HG03060 (cell line): Measurements from ENCODE around the gene FAM168A.

ENCODE experiments used
- ATAC-seq: cut with Tn5 transposase; IDR thresholded peaks from one replicate; pipeline ENCODE4 v1.9.1; 2021; ENCODE audit warnings: low read depth, moderate number of reproducible peaks; ENCODE audit not compliant: unreplicated experiment

Gene FAM168A

DNA sequence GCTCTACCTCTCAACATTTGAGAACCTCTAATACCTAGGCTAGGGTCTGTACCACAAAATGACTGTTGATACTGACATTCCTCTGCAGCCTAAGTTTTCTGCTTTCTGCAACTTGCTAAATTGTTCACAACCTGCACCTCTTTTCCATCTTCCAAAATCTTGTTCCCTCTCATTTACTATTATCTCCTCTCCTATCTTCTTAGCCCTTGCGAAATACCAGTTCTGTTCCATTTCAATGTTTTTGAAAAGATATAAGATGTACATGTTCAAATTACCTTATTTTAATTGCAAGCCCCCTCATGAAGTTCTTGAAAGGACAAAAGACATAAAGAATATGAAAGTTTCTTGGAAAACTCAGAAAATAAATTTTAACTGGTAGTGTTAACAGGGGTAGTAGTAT is 72.3 kb downstream of the FAM168A start:
- ATAC-seq, result no peak

DNA sequence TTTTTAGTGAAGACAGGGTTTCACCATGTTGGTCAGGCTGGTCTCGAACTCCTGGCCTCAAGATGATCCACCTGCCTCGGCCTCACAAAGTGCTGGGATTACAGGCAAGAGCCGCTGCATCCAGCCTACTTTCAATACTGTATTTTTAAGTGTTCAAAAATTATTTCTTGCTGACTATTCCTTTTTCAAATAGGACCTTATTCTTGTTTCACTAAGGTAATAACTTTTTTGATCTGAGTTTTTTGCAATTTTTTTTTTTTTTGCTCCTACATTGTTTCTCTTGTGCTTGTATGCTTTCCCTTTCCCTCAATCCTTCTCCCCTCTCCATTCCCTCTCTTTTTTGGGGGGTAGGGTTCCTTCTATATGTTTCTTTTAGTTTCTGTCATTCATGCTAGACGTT is 73.1 kb downstream of the FAM168A start:
- no peak for ATAC-seq

DNA sequence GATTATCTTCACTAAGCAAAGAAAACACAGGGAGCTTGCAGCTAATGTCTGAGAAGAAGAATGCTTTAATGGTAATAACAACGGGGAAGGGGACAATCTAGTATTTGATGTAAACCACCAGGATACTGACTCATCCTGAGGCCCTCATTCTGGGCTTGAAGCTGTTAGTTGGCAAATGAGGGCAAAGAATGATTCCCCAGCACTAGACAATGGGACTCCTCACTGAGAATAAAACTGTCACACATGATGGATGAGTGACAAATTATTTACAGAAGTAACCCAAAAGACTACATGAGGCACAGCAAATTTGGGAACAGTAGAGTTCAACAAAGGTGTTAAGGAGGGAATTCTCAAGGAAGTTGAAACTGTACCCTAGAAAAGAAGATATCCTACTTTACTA is 76.3 kb downstream of the FAM168A start:
- no peak for ATAC-seq

DNA sequence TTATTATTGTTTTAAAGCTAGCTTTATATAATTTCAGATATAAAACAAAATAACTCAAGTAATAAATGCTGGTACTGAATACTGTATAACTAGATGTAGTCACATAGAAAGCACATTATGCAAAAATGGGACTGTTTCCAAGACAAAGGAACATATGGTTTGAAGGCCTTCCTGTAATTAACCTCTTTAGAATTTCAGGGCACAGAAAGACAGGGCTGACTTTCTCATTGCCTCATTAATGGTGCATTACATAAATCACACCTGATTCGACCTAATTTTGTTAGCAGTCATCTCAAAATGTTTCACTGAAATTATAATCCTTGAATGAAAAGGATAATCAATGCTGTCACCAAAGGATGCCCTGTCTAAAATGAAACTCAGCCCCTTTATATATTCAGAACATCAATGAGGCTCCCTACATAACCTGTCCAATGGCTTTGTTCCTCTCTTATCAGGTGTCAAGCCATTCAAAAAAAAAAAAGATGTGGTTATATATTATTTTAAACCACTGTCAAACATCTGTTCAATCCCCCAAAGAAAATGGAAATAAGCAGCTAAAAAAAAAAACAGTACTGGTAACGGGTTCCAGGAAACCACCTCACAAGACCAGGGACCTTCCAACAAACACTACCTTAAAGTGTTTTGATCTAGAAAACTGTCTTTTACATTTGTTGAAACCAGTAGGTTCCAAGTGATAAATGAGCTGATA is 77.4 kb downstream of the FAM168A start:
- ATAC-seq, result no peak

DNA sequence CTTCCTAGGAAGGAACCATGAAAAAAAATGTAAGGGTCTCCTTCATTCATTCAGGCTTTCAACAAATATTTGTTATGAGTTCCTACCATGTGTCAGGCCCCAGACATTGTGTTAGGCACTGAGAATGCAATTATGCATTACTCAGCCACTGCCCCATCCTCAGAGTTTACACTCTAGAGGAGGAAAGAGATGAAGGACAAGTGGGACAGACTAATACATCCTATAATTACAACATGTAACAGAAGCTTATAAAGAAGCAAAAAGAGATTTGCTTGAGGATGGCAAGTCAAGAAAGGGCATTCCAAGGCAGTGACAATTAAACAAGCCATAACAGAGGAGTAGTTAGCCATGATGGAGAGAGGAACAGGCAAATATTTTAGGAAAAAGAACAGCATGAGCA is 78.6 kb downstream of the FAM168A start:
- ATAC-seq, result no peak

DNA sequence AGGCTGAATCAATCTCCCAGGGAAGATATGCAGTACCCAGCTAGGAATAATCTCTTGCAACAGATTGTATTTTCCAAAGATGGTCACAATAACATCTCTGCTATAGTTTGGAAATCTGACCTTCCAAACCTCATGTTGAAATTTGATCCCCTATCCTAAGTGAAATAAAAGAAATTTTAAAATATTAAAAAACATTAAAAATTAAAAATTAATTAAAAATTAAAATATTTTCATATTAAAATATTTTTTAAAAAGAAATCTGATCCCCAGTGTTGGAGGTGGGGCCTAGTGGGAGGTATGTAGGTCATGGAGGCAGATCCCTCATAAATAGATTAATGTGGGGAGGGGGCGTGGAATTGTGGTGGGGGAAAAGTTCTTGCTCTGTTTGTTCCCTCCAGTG is 79.7 kb downstream of the FAM168A start:
- ATAC-seq, result no peak

DNA sequence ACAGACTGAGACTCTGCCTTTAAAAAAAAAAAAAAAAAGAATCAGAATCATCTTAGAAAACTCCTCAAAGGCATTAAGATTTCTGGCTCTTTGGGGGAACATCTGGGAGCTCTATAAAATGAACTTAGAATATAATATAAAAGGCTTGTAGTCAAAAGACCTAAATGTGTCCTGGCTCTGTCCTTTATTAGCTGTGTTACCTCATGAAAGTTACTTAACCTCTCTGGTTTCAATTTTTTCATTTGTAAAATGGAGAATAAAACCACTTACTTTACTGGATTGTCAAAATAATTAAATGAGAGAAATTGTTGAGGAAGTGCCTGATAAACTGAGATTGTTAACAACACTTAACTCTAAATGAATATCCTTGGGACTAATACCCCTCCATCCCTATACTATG is 81.8 kb downstream of the FAM168A start:
- no peak for ATAC-seq

DNA sequence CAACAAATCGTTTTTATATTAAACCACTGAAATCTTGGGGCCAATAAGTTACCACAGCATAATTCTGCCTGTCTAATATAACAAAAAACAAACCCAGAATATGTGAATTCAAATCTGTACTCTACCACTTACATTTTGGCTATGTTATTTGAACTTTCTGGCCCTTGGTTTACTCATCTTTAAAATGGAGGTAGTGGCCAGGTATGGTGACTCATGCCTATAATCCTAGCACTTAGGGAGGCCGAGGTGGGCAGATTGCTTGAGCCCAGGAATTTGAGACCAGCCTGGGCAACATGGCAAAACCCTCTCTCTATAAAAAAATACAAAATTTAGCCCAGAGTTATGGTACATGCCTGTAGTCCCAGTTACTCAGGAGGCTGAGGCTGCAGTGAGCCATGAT is 84.2 kb downstream of the FAM168A start:
- no peak for ATAC-seq

DNA sequence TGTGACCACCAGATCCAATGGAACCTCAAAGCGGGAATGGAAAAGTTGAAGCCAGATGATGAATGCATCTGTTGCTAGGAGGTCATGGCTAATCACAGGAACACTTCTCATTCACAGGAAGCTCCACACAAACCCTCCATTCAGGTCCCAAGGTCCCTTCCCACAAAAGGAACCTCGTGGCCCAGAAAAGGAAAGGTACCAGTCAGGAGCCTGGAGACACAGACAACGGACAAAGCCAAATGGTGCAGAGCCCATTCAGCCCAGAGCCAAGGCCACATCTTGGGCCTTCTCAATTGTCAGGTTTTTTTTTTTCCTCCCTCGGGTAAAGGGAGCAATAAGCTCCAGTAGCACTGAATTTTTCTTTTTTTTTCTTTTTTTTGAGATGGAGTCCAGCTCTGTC is 87.0 kb downstream of the FAM168A start:
- ATAC-seq, result no peak

DNA sequence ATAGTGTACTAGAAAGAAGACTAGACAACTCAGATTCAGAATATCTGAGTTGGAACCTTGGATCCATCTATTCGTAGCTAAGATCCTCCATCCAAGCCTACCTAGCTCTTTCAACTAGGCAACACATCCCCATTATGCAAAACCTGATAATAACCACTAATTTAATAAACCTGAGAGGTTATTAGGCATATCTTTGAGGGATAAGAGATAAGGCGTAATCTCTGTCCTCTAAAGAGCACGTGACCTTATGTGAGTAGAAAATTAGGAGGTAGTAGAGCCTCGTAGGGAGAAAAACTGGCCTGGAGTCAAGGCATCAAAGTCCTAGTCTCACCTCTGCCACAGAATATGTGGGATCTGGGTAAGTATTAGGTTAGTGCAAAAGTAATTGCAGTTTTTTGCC is 87.8 kb downstream of the FAM168A start:
- no peak for ATAC-seq

DNA sequence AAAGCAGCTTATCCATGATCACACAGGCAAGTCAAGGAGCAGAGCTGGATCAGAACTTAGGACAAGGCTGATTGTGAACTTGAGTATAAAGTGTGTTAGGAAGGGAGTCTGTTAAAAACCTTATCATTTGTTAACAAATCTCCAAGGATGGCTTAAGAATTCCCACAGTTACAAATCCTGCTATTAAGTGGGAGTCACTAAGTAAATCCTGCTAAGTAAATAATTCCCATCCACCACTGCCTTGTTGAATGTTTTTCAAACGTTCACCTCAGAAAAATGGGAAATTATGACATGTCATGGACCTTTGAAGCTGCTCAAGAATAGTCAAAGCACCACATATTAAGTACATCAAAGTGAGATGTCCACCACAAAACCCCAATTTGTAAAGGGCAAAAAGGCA is 88.7 kb downstream of the FAM168A start:
- ATAC-seq, result no peak

DNA sequence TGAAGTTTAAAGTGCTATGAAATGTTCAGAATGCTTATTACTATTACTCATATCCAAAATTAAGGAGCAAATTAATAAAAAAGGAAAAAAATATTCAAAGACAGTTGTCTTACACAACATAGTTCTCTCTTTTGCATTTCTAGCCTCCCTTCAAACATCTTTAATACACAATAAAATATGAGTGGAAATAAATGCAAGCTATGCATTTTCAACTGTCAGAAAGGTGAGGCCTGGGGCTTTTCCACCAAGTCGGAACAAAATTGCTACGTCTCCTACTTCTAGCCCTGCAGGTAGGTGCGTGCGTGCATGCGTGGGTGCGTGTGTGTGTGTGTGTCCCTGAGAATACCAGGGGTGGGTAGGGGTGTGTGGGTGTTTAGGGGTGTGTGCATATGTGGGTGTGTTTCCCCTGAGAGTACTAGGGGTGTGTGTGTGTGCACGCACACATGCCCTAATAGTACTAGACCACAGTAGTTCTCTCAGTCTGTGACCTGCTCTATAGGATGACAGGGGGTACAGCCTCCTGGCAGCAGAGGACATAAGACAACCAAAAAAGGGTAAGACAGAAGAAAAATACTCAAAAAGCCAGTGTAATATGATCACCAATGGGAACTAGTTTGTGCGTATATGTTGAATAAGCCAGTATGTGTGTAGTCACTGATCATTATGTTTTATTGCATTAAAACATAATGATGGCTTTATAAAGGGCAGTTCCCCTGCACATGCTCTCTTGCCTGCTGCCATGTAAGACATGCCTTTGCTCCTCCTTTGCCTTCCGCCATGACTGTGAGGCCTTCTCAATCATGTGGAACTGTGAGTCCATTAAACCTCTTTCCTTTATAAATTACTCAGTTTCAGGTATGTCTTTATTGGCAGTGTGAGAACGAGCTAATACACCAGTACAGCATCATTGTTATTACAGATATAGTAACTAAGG is 89.4 kb downstream of the FAM168A start:
- ATAC-seq, result no peak

DNA sequence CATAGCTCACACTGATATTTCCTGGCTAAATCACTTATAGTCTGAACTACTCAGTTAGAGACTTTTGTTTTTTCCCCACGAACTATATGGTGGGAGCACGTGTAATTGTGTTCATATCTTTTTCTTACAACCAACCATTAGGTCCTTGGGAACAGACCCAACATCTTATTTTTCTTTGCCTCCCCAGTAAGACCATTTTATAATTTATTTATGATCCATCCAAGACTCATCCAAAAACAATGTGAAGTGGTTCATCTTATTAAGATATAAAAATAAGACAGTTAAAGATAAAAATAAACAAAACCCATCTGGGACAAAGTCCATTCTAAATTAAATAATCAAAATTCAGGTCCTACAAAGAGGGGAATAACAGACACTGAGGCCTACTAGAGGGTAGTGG is 90.8 kb downstream of the FAM168A start:
- no peak for ATAC-seq

DNA sequence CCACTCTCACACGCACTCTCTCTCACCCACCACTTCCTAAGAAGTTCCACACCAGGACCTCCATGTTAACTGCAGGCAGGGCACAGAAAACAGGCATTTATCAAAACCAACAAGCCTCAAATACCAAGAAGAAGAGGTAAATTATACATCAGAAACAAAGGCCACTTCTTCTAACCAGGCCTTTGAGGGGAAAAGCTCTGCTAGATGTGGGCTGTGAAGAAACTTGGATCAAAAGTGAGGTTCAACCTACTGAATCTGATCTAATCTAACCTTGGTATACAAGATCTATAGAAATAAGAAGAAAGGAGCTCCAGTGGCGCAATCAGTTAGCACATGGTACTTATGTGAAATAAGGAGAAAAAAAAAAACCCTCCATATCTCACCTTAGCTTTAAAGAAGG is 91.9 kb downstream of the FAM168A start:
- no peak for ATAC-seq

DNA sequence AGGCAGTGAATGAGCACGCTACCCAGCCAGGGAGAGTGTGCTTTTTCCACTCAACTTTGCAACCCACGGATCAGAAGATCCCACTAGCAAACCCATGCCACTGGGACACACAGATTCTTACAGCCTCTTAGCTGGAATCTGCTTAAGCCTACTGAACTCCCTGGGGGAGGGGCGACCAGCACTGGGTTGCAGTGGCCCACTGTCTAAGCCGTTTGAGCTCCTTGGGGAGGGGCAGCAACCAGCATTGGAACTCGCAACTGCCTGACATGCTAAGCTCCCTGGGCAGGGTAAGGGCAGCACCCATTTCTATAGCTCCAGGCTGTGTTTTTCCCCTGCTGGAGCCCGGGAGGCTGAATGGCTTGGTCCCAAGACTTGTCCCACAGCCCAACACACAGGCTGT is 99.6 kb downstream of the FAM168A start:
- no peak for ATAC-seq

DNA sequence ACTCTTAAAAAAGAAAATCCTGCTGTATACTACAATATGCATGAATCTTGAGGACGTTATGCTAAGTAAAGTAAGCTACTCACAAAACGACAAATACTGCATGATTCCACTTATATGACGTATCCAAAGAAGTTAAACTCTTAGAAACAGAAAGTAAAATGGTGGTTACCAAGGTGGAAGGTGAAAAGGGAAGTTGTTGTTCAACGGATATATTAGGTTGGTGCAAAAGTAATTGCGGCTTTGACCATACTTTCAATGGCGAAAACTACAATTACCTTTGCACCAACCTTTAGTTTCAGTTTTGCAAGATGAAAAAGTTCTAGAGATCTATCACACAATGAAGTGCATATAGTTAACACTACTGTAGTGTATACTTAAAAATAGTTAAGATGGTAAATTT is 101.8 kb downstream of the FAM168A start:
- no peak for ATAC-seq

DNA sequence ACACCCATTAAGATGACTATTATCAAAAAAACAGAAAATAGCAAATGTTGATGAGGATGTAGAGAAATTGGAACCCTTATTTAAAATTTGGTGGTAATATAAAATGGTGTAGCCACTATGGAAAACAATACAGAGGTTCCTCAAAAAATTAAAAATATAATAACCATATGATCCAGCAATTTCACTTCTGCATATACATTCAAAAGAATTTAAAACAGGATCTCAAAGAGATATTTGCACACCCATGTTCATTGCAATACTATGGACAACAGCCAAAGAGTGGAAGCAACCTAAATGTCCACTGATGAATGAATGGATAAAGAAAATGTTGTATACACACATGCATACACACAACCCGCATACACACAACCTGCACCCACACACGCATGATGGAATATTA is 102.2 kb downstream of the FAM168A start:
- no peak for ATAC-seq

DNA sequence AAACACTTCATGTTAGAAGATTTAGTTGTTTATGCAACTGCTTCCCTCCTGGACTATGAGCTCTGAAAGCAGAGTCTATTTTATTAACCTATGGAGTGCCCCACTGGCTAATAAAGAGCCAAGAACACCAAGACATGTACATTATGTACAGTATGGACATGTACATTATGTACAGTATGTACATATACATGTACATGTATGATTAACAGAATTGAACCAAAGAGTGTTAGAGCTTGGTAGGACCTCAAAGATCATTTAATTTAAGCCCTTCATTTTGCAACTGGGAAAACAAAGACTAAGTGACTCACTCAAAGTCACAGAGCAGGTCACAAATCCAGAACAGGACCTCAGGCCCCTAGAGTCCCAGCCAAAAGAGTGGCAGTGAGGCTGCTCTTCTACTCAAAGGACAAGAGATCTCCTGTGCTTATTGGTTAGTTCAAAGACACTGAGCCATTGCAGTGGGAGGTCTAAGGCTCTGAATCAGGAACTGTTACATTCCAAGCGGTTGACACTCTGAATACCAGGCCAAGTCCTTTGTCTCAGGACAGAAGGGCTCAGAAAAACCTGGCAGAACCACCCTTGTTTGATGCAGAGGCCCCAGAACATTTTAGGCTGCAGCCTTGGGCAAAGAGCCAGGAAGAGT is 103.8 kb downstream of the FAM168A start:
- no peak for ATAC-seq

DNA sequence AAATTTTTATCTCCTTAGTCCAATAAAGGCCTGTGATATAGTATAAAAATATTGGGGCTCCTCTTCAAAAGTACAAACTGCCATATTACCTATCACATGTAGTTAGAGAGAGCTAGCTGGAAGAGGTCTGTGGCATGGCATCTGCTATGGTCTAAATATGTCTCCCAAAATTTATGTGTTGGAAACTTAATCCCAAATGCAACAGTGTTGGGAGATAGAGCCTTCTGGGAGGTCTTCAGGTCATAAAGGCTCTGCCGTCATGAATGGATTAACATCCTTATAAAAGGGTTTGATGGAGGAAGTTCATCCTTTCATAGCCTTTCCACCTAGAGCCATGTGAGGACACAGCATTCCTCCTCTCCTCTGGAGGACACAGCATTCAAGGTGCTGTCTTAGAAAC is 116.3 kb downstream of the FAM168A start:
- ATAC-seq, result no peak

DNA sequence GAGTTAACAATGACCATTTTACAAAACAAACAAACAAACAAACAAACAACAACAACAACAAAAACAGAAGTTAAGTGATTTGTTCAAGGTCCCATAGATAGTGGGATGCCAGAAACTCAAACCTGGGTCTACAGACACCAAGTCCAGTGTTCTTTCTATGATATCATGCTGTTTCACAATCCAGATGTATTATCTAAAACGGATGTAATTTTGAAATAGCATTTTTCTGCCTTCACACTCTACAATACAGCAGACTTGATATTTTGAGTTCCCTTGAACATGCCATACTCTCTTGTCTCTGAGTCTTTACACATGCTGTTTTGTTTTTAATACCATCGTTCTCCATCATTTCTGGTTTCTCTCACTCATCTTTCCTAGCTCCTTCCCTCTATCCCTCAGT is 117.2 kb downstream of the FAM168A start:
- no peak for ATAC-seq

DNA sequence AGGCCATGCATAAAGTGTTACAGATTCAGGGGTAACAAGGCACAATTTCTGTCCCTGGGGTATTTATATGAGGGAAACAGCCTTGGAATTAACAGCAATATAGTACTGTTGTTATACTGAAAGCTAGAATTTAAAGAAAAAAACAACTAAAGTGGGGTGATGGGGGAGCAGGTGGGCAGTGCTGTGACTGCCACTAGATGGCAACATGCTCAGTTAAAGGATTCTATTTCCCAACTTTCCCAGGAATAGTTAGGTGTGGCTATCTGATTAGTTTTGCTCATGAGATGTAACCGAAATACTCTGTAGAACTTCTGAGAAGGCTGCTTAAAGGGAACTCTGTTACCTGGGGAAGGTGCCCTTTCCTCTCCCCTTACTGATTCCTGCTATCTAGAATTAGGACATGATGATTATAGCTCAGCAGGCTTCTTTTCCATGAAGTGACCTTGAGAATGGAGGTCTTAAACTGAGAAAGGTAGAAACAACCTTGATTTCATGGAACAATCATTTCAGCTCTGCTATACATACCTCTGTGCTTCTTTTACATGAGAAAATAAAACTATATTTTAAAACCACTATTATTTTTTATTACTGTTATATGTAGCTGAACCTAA is 119.1 kb downstream of the FAM168A start:
- no peak for ATAC-seq
